Measurements from ENCODE around the gene ELAVL2. TPM values are rescaled to one million over a fixed set of nuclear protein-coding genes. Genes with fewer than 3 reads are reported as not detected.

Gene ELAVL2
- total RNA-seq, 1 experiment from 2014 or later, result 16.8 TPM

DNA sequence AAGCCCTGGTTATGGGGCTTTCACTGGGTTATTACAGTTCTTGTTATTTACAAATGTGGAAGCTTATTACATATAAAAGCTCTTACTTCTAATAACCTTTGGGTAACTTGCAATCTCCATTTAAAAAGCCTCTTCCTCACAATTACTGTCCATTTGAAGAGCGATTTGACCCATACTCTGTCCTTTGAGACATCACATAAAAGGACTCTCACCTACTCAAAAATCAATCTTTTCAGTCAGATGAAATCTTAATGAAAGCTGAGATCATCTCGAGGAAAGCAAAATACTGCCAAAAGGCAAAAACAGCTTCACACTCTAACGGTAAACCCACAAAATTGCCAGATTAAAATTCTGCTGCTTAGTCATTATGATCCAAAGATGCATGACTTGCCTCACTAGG, 29.8 kb downstream of the ELAVL2 start:
- no peak overlapping the region for H2BK120ac ChIP-seq (ENCODE audit: low read depth, low read length, poor library complexity, severe bottlenecking)
- no peak overlapping the region for H3K23ac ChIP-seq (ENCODE audit: insufficient read length, low read depth, low read length)
- H3K9me3 Mint-ChIP-seq, result no peaks in the 10 kb centered on the region
- H3K4ac ChIP-seq (ENCODE audit: low read depth, low read length), result no peak overlapping the region
- no peak overlapping the region for H4K91ac ChIP-seq (ENCODE audit: insufficient read length, low read depth, low read length)
- peaks cover 6% of the 10 kb centered on the region for H3K79me1 ChIP-seq (ENCODE audit: insufficient read depth, low read depth, low read length, poor library complexity, severe bottlenecking)
- no peak overlapping the region for H3K9ac ChIP-seq (ENCODE audit: extremely low read depth, insufficient read length, low read length)
- H3K36me3 Mint-ChIP-seq (ENCODE audit: insufficient read depth in 1 of 3, low read depth in 3 of 3), result no peaks in the 10 kb centered on the region; a peak in 2 of 7 replicates
- H3K9me3 ChIP-seq (ENCODE audit: control insufficient read depth, low read depth, low read length), result no peaks in the 10 kb centered on the region
- no peaks in the 10 kb centered on the region for H3K27me3 Mint-ChIP-seq (ENCODE audit: low read depth)
- TF ChIP-seq, protein P1, sequence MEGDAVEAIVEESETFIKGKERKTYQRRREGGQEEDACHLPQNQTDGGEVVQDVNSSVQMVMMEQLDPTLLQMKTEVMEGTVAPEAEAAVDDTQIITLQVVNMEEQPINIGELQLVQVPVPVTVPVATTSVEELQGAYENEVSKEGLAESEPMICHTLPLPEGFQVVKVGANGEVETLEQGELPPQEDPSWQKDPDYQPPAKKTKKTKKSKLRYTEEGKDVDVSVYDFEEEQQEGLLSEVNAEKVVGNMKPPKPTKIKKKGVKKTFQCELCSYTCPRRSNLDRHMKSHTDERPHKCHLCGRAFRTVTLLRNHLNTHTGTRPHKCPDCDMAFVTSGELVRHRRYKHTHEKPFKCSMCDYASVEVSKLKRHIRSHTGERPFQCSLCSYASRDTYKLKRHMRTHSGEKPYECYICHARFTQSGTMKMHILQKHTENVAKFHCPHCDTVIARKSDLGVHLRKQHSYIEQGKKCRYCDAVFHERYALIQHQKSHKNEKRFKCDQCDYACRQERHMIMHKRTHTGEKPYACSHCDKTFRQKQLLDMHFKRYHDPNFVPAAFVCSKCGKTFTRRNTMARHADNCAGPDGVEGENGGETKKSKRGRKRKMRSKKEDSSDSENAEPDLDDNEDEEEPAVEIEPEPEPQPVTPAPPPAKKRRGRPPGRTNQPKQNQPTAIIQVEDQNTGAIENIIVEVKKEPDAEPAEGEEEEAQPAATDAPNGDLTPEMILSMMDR (conservative IDR thresholded peaks at IDR 0.05), result no peak
- no peak for DNase-seq
- no peak overlapping the region for H3T11ph ChIP-seq (ENCODE audit: low read length)
- no peak overlapping the region for H3K18ac ChIP-seq (ENCODE audit: insufficient read length, low read depth, low read length)
- H3K4me2 ChIP-seq (ENCODE audit: insufficient read depth, insufficient read length, low read length), result no peak overlapping the region
- peaks cover 56% of the 10 kb centered on the region; the same call in 1 of the 2 replicates for H3K79me2 ChIP-seq (ENCODE audit: insufficient read depth, low read length)
- no peak overlapping the region for H3K14ac ChIP-seq (ENCODE audit: insufficient read depth, low read length)
- H4K5ac ChIP-seq (ENCODE audit: insufficient read length, low read depth, low read length), result no peak overlapping the region
- no peaks in the 10 kb centered on the region for H3K23me2 ChIP-seq (ENCODE audit: insufficient read length, low read depth, low read length, poor library complexity, severe bottlenecking)
- no peak overlapping the region for H2AK5ac ChIP-seq (ENCODE audit: insufficient read length, low read length)
- no peak overlapping the region for H4K8ac ChIP-seq (replicated peaks; ENCODE audit: insufficient read length, low read depth, low read length)
- H3K4me1 Mint-ChIP-seq, result peaks cover 45% of the 10 kb centered on the region in 2 experiments
- peaks cover 22% of the 10 kb centered on the region for H3K4me1 ChIP-seq (ENCODE audit: insufficient read depth, low read length)
- no CpG with 5 or more reads among the region's 3 CpGs for WGBS (ENCODE audit: extremely low coverage, insufficient read length, low lambda C conversion rate)
- peak overlapping the region in 1 of 3 experiments; percentile 49; a peak in 2 of 7 replicates for H3K27ac Mint-ChIP-seq
- H3K27ac ChIP-seq (ENCODE audit: insufficient read length, low read depth, low read length), result no peak overlapping the region
- no peak overlapping the region for H3K56ac ChIP-seq (ENCODE audit: insufficient read length, low read depth, low read length)
- no peak overlapping the region for H2BK20ac ChIP-seq (ENCODE audit: low read depth, low read length, poor library complexity, severe bottlenecking)
- no peak overlapping the region for H2AFZ ChIP-seq (ENCODE audit: low read length)
- H3K27me3 ChIP-seq (ENCODE audit: insufficient read depth, low read length), result no peaks in the 10 kb centered on the region
- no peak overlapping the region for H2BK12ac ChIP-seq (ENCODE audit: insufficient read length, low read depth, low read length)
- H4K20me1 ChIP-seq (ENCODE audit: control insufficient read depth, insufficient read depth, insufficient read length), result no peaks in the 10 kb centered on the region
- no peak overlapping the region for H2BK5ac ChIP-seq (ENCODE audit: insufficient read length, low read length)
- no peak overlapping the region for H2BK15ac ChIP-seq (ENCODE audit: low read depth, low read length)
- no peak overlapping the region for H3K4me3 Mint-ChIP-seq
